K562 (cell line): ENCODE results near the gene PI4KA. TPM values are rescaled to one million over a fixed set of nuclear protein-coding genes. Genes with fewer than 3 reads are reported as not detected.
A peak's percentile ranks its signal among the peaks of the same experiment; 100 is the strongest.

Experiments
- FIP1L1 ChIP-seq: fragments of 200-400 bp; formaldehyde crosslinking; IDR thresholded peaks from 2 replicates; pipeline ENCODE4 v1.6.1; 2018; ENCODE audit warnings: mild to moderate bottlenecking, low read depth, low read length; ENCODE audit not compliant: poor library complexity, severe bottlenecking
- HDGF ChIP-seq: fragments of 450-650 bp; IDR thresholded peaks from 2 replicates; pipeline ENCODE4 v1.6.1; 2016
- KLF6 ChIP-seq: fragments of 250-450 bp; sonication (Bioruptor Pico); IDR thresholded peaks from 2 replicates; pipeline ENCODE4 v1.4.0; 2020; ENCODE audit warnings: mild to moderate bottlenecking, moderate library complexity, borderline replicate concordance
- NCOA1 ChIP-seq: fragments of 450-650 bp; IDR thresholded peaks from 2 replicates; pipeline ENCODE4 v1.6.1; 2016; ENCODE audit warnings: low read depth
- RB1 ChIP-seq: fragments of 450-650 bp; IDR thresholded peaks from 2 replicates; pipeline ENCODE4 v1.6.1; 2017; ENCODE audit warnings: low read depth, mild to moderate bottlenecking
- TARDBP ChIP-seq: fragments of 450-650 bp; IDR thresholded peaks from 2 replicates; pipeline ENCODE4 v1.6.1; 2016
- TBL1XR1 ChIP-seq, 2 experiments: IDR thresholded peaks; 2 replicates each; pipeline ENCODE4 v1.6.1; 2012; ENCODE audit warnings: improper control_type of control experiment in 2 of 2, low read length in 2 of 2, mild to moderate bottlenecking in 1 of 2
- THRA ChIP-seq: fragments of 450-650 bp; IDR thresholded peaks from 2 replicates; pipeline ENCODE4 v1.6.1; 2017; ENCODE audit warnings: mild to moderate bottlenecking, moderate library complexity
- ZNF175 ChIP-seq: fragments of 200-800 bp; sonication (Bioruptor generic); IDR thresholded peaks from 2 replicates; pipeline ENCODE4 v1.6.1; 2016; ENCODE audit warnings: low read depth, mild to moderate bottlenecking, missing genetic modification characterization, missing compliant biosample characterization
- ZNF316 ChIP-seq: fragments of 450-650 bp; IDR thresholded peaks from 2 replicates; pipeline ENCODE4 v1.6.1; 2016
- ZNF318 ChIP-seq, 2 experiments: fragments of 450-650 bp; IDR thresholded peaks; 2 replicates each; pipeline ENCODE4 v1.6.1; 2016; ENCODE audit warnings: mild to moderate bottlenecking in 2 of 2, borderline replicate concordance in 1 of 2, low read depth in 1 of 2, moderate library complexity in 1 of 2
- ZNF639 ChIP-seq, 2 experiments: fragments of 200-800 bp in 1 of 2; sonication (Bioruptor generic) in 1 of 2; sonication (generic) in 1 of 2; formaldehyde crosslinking in 1 of 2; IDR thresholded peaks in 1 of 2; conservative IDR thresholded peaks in 1 of 2; 2 replicates each; pipeline versions ENCODE4 v1.5.0 to v1.6.1; 2016 to 2020; ENCODE audit warnings: missing compliant biosample characterization in 1 of 2, missing genetic modification characterization in 1 of 2, missing genetic modification reagents in 1 of 2
- polyA plus RNA-seq, 8 experiments: library from polyadenylated mRNA; depleted of rRNA in 4 of 8; stranded (reverse) in 5 of 8; unstranded in 3 of 8; fragments of >200 nt; fragmentation: Nextera tagmentation in 2 of 8; fragmentation: Illumina TruSeq in 1 of 8; extraction: Ambion mirVana in 2 of 8; extraction: Trizol in 1 of 8; gene quantifications; 2 replicates each; pipeline versions ENCODE4 v1.2.1 to v1.2.3, GENCODE V29; 2011 to 2014; ENCODE audit warnings: inconsistent platforms in 1 of 8, missing spikeins in 1 of 8
- total RNA-seq, 7 experiments: library from RNA; depleted of rRNA in 6 of 7; stranded (reverse); fragments of >200 nt in 6 of 7; fragmentation: Illumina TruSeq in 2 of 7; extraction: Trizol in 2 of 7; gene quantifications; 2 replicates each; pipeline versions ENCODE4 v1.2.1 to v1.2.3, GENCODE V29; 2011 to 2021; ENCODE audit warnings: low replicate concordance in 1 of 7
- TF ChIP-seq, protein P1 (sequence below): fragments of 250-450 bp; sonication (Bioruptor Pico); IDR thresholded peaks from 2 replicates; pipeline ENCODE4 v1.8.0; 2021; ENCODE audit warnings: moderate library complexity, mild to moderate bottlenecking, inconsistent platforms

PI4KA gene
- total and polyA plus RNA-seq, 9 of the 15 experiments (the other 6 are each of a cell fraction or from before 2014, with no cell fraction given), result 7.3 to 187 (median 84.7) TPM

DNA sequence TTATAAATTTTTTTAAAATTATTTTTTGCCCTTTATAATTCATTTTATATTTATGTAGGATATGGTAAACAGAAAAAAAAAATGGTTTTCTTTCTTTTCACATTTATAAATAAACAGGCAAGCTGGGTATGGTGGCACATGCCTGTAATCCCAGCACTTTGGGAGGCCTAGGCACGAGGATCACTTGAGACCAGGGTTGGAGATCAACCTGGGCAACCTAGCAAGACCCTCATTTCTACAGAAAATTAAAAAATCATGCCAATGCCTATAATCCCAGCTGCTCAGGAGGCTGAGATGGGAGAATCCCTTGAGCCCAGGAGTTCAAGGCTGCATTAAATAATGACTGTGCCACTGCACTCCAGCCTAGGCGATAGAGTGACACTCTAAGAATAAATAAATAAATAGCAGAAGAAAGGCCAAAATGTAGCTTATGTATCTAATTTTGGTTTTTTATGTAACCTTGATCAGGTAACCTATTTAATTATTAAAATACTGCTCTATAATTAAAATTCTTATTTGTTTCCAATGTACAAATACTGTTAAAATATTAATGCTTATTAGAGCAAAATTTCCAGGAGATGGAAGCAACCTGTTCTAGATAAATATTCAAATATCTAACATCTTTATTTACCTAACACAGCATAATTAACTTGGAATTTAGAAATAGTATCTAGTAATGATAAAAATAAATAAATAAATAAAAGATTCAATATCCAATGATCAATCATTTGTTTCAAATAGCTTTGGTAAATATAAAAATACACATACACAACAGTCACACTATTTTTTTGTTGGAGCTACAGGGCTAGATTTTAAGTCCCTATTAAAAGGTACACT lies 21.4 kb downstream of the PI4KA start (continued):
- no peak for TF ChIP-seq TBL1XR1 (IDR thresholded peaks at IDR 0.05; ENCODE audit: low read length in 2 of 2)
- TF ChIP-seq ZNF639 (CRISPR knock-in tag; conservative IDR thresholded peaks at IDR 0.05 in 1 of 2, IDR thresholded peaks at IDR 0.05 in 1 of 2), result 0 out of 4 replicates have a peak, but pooled peaks of 1 of the 2 experiments have one; percentile 55
- TF ChIP-seq THRA, result 0 out of 2 replicates have a peak, but pooled peaks have one; percentile 10
- no peak for TF ChIP-seq ZNF318 (IDR thresholded peaks at IDR 0.05; ENCODE audit: borderline replicate concordance in 1 of 2, low read depth in 1 of 2)
- TF ChIP-seq HDGF, result no peak
- no peak for TF ChIP-seq TARDBP
- no peak for TF ChIP-seq KLF6 (CRISPR knock-in tag)
- peak; percentile 82 for TF ChIP-seq ZNF316
- TF ChIP-seq, protein P1, sequence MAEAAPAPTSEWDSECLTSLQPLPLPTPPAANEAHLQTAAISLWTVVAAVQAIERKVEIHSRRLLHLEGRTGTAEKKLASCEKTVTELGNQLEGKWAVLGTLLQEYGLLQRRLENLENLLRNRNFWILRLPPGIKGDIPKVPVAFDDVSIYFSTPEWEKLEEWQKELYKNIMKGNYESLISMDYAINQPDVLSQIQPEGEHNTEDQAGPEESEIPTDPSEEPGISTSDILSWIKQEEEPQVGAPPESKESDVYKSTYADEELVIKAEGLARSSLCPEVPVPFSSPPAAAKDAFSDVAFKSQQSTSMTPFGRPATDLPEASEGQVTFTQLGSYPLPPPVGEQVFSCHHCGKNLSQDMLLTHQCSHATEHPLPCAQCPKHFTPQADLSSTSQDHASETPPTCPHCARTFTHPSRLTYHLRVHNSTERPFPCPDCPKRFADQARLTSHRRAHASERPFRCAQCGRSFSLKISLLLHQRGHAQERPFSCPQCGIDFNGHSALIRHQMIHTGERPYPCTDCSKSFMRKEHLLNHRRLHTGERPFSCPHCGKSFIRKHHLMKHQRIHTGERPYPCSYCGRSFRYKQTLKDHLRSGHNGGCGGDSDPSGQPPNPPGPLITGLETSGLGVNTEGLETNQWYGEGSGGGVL, result peak; percentile 63; the same call in 1 of the 2 replicates
- no peak for TF ChIP-seq NCOA1
- TF ChIP-seq ZNF175 (CRISPR knock-in tag), result no peak
- no peak for TF ChIP-seq FIP1L1
- TF ChIP-seq RB1, result no peak
